ENCODE data around the gene RFX3. TPM values are rescaled to one million over a fixed set of nuclear protein-coding genes. Genes with fewer than 3 reads are reported as not detected.
A peak's percentile ranks its signal among the peaks of the same experiment; 100 is the strongest.

RFX3 gene
- total RNA-seq, 2 experiments from 2014 or later: 22.9 to 24.8 TPM

DNA sequence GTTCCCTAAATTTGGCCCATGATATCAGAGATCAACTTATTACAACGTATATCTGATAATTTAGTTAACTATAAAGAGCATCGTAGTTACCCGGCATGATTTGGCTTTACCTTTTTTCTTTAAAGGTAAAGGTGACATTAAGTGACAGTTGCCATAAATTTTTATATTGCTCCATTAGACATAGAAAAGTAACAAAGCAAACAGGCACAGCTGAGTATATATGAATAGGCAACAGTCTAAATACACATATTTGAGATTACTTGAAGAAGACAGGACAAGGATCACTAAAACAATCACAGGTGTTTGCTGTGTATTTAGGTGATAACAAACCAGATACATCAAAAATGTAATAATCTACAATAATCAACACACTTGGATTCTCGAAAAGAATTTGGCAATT lies 34.8 kb downstream of the RFX3 start:
- H3K4me1 ChIP-seq (ENCODE audit: insufficient read depth, low read length): no peaks in the 10 kb centered on the region
- Mint-ChIP-seq H3K9me3 (peaks cover 3% of the 10 kb centered on the region), H3K27me3 (no peaks in the 10 kb centered on the region), H3K4me1 (ENCODE audit: low read depth) (peaks cover 28% of the 10 kb centered on the region), H3K27ac (no peak overlapping the region), H3K4me3 (no peak overlapping the region), H3K36me3 (ENCODE audit: low read depth) (peaks cover 21% of the 10 kb centered on the region)
- no peaks in the 10 kb centered on the region for H3K36me3 ChIP-seq (ENCODE audit: insufficient read depth, low read length)
- H3K9me3 ChIP-seq (ENCODE audit: control insufficient read depth in 1 of 2, insufficient read depth in 1 of 2, low read length in 2 of 2): no peaks in the 10 kb centered on the region
- H3K27ac ChIP-seq (ENCODE audit: low read depth in 1 of 2, low read length in 2 of 2): no peak overlapping the region
- DNase-seq: no peak
- no peak for ATAC-seq (ENCODE audit: poor library complexity)
- no peak overlapping the region for H3K4me3 ChIP-seq (ENCODE audit: low read length)
- intact Hi-C loops (cut with DNase I, micrococcal nuclease): no loop called here
- ChIA-PET CTCF (no interaction called here), POLR2A (no interaction called here)
- TF ChIP-seq, protein P1, sequence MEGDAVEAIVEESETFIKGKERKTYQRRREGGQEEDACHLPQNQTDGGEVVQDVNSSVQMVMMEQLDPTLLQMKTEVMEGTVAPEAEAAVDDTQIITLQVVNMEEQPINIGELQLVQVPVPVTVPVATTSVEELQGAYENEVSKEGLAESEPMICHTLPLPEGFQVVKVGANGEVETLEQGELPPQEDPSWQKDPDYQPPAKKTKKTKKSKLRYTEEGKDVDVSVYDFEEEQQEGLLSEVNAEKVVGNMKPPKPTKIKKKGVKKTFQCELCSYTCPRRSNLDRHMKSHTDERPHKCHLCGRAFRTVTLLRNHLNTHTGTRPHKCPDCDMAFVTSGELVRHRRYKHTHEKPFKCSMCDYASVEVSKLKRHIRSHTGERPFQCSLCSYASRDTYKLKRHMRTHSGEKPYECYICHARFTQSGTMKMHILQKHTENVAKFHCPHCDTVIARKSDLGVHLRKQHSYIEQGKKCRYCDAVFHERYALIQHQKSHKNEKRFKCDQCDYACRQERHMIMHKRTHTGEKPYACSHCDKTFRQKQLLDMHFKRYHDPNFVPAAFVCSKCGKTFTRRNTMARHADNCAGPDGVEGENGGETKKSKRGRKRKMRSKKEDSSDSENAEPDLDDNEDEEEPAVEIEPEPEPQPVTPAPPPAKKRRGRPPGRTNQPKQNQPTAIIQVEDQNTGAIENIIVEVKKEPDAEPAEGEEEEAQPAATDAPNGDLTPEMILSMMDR (IDR thresholded peaks at IDR 0.05): no peak
- H3K27me3 ChIP-seq (ENCODE audit: control insufficient read depth in 1 of 2, insufficient read depth in 2 of 2, low read length in 2 of 2): no peaks in the 10 kb centered on the region

DNA sequence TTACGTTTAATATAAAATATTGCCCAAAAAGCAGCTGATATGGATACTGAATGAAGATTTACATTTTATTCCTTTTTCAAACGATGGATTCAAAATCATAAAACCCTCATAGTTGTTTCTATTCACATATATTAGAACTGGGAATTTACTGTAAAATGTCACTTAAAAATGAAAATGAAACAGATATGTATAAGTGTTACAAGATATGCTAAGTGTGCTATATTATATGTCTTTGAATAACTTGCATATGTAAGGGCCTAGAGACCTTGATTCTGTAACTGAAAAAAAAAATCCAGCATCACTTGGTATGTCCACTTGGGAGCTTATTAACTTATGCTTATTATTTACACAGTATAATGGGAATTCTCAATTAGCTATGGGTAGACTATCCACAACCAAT lies 43.2 kb downstream of the RFX3 start:
- ChIA-PET CTCF (interaction anchor here (1.2 kb wide), 1 partner anchor 29 kb away, joined by 3 read pairs; no protein-coding TSS in a partner anchor), POLR2A (interaction anchor here (0.9 to 1.1 kb wide), 2 partner anchors 41 to 44 kb away, joined by 4 read pairs; partner anchors contain the start of gene RFX3)
- H3K27me3 ChIP-seq (ENCODE audit: control insufficient read depth in 1 of 2, insufficient read depth in 2 of 2, low read length in 2 of 2): no peaks in the 10 kb centered on the region
- no peak overlapping the region for H3K27ac Mint-ChIP-seq
- no peaks in the 10 kb centered on the region for H3K9me3 ChIP-seq (ENCODE audit: control insufficient read depth in 1 of 2, insufficient read depth in 1 of 2, low read length in 2 of 2)
- no peak overlapping the region for H3K4me3 Mint-ChIP-seq
- peaks cover 32% of the 10 kb centered on the region for H3K36me3 Mint-ChIP-seq (ENCODE audit: low read depth)
- no peak for ATAC-seq (ENCODE audit: poor library complexity)
- no peak for DNase-seq
- no peaks in the 10 kb centered on the region for H3K27me3 Mint-ChIP-seq
- H3K36me3 ChIP-seq (ENCODE audit: insufficient read depth, low read length): peaks cover 8% of the 10 kb centered on the region
- TF ChIP-seq, protein P1 (IDR thresholded peaks at IDR 0.05): no peak
- H3K4me3 ChIP-seq (ENCODE audit: low read length): no peak overlapping the region
- no peak overlapping the region for H3K27ac ChIP-seq (ENCODE audit: low read depth in 1 of 2, low read length in 2 of 2)
- H3K4me1 ChIP-seq (ENCODE audit: insufficient read depth, low read length): peaks cover 10% of the 10 kb centered on the region
- intact Hi-C loops (cut with DNase I, micrococcal nuclease): loop anchor here in 1 of 2 experiments (5.0 kb wide), 1 partner anchor 40 kb away; no protein-coding TSS in a partner anchor
- peaks cover 38% of the 10 kb centered on the region for H3K4me1 Mint-ChIP-seq (ENCODE audit: low read depth)
- H3K9me3 Mint-ChIP-seq: no peaks in the 10 kb centered on the region

DNA sequence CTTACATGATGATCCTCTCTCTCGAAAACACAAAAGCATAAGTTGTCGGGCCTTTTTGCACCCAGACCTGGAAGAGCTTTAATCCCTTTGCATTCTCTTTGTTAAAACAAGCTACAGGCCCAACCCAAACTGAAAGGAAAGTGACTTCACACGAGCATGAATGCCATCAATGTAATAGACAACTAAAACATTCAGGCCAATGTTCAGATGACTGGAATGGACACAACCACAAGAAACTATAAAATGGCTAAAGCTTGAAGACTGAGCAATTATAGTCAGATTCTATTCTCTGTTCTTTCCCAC lies 45.5 kb downstream of the RFX3 start:
- no peak overlapping the region for H3K4me3 ChIP-seq (ENCODE audit: low read length)
- no peaks in the 10 kb centered on the region for H3K9me3 ChIP-seq (ENCODE audit: control insufficient read depth in 1 of 2, insufficient read depth in 1 of 2, low read length in 2 of 2)
- H3K27ac ChIP-seq (ENCODE audit: low read depth in 1 of 2, low read length in 2 of 2): no peak overlapping the region
- H3K36me3 ChIP-seq (ENCODE audit: insufficient read depth, low read length): peaks cover 8% of the 10 kb centered on the region
- ATAC-seq (ENCODE audit: poor library complexity): no peak
- H3K27ac Mint-ChIP-seq: peak overlapping the region; percentile 88
- no peak for DNase-seq
- H3K4me3 Mint-ChIP-seq: no peak overlapping the region
- H3K4me1 ChIP-seq (ENCODE audit: insufficient read depth, low read length): peaks cover 10% of the 10 kb centered on the region
- ChIA-PET CTCF (interaction anchor here (1.0 kb wide), 1 partner anchor 15 kb away, joined by 3 read pairs; no protein-coding TSS in a partner anchor), POLR2A (interaction anchor here (0.8 to 6.7 kb wide), 2 partner anchors 9 to 45 kb away, joined by 3 to 115 read pairs; partner anchors contain the start of gene RFX3)
- peaks cover 59% of the 10 kb centered on the region for H3K4me1 Mint-ChIP-seq (ENCODE audit: low read depth)
- H3K36me3 Mint-ChIP-seq (ENCODE audit: low read depth): peaks cover 38% of the 10 kb centered on the region
- no peaks in the 10 kb centered on the region for H3K27me3 Mint-ChIP-seq
- TF ChIP-seq, protein P1 (IDR thresholded peaks at IDR 0.05): no peak
- intact Hi-C loops (cut with DNase I, micrococcal nuclease): loop anchor here in 1 of 2 experiments (5.0 kb wide), 1 partner anchor 42 kb away; no protein-coding TSS in a partner anchor
- H3K27me3 ChIP-seq (ENCODE audit: control insufficient read depth in 1 of 2, insufficient read depth in 2 of 2, low read length in 2 of 2): no peaks in the 10 kb centered on the region
- H3K9me3 Mint-ChIP-seq: no peaks in the 10 kb centered on the region
